GM12878 (cell line): Measurements from ENCODE around the gene MROH9. TPM values are rescaled to one million over a fixed set of nuclear protein-coding genes. Genes with fewer than 3 reads are reported as not detected.

Source experiments
- ATAC-seq: fragments of 200-7000 bp; cut with Tn5 transposase; 3 replicates; pipeline ENCODE4 v1.9.1; 2020; ENCODE audit warnings: mild to moderate bottlenecking, moderate library complexity
- BruUV-seq: library from RNA; stranded (reverse); fragments of 400-500 nt; replicated peaks from 2 replicates; lab custom pipeline; 2021; lab: Mats Ljungman, UMichigan
- CTCF ChIA-PET: fragments of 300-600 bp; sonication (Branson Sonifier 250); formaldehyde crosslinking; extraction: SDS; loops from one replicate; lab custom pipeline; 2021; ENCODE audit warnings: inconsistent platforms; lab: Yijun Ruan, JAX
- POLR2A ChIA-PET: fragments of 350-600 bp; formaldehyde crosslinking; extraction: SDS; loops from one replicate; lab custom pipeline; 2021; ENCODE audit warnings: inconsistent platforms; lab: Charles Lee
- RAD21 ChIA-PET: fragments of 300-600 bp; sonication (Branson Sonifier 250); formaldehyde crosslinking; loops from one replicate; lab custom pipeline; 2023; ENCODE audit warnings: antibody characterized with exemption; ENCODE audit not compliant: unreplicated experiment; lab: Charles Lee
- SMC1A ChIA-PET: fragments of 300-600 bp; sonication (Branson Sonifier 250); formaldehyde crosslinking; loops from one replicate; lab custom pipeline; 2023; ENCODE audit not compliant: unreplicated experiment, uncharacterized antibody; lab: Charles Lee
- DNase-seq: peaks from one replicate; pipeline ENCODE4 v3.0.0-alpha.2; 2011; ENCODE audit warnings: low read depth, low spot score
- FAIRE-seq: peaks from 3 replicates; lab custom pipeline; 2011; peaks lifted over from hg19 to GRCh38; lab: Jason Lieb, UNC
- H2AFZ ChIP-seq: 2 replicates; pipeline ENCODE4 v1.6.0; 2011; ENCODE audit warnings: low read depth, low read length, control low read depth; ENCODE audit not compliant: control insufficient read depth
- H3K27ac ChIP-seq: 2 replicates; pipeline ENCODE4 v1.5.1; 2011; ENCODE audit warnings: control low read depth; ENCODE audit not compliant: control insufficient read depth, insufficient read depth
- H3K27me3 ChIP-seq, 2 experiments: replicated peaks in 1 of 2; 2 replicates each; pipeline versions ENCODE4 v1.6.0 to v1.6.1; 2011; ENCODE audit warnings: low read length in 1 of 2; ENCODE audit not compliant: control insufficient read depth in 2 of 2, insufficient read depth in 2 of 2
- H3K36me3 ChIP-seq, 2 experiments: 2 replicates each; pipeline ENCODE4 v1.5.1; 2011; ENCODE audit warnings: low read length in 1 of 2; ENCODE audit not compliant: control insufficient read depth in 2 of 2, insufficient read depth in 2 of 2
- H3K4me1 ChIP-seq: 2 replicates; pipeline ENCODE4 v1.6.1; 2011; ENCODE audit warnings: mild to moderate bottlenecking, low read length, moderate library complexity, mixed read lengths; ENCODE audit not compliant: control insufficient read depth, insufficient read depth
- H3K4me2 ChIP-seq: 2 replicates; pipeline ENCODE4 v1.6.0; 2011; ENCODE audit warnings: control low read depth; ENCODE audit not compliant: control insufficient read depth, insufficient read depth
- H3K4me3 ChIP-seq: fragments of 200-600 bp; sonication (generic); 2 replicates; pipeline ENCODE4 v1.5.1; 2016
- H3K79me2 ChIP-seq: 2 replicates; pipeline ENCODE4 v1.6.0; 2011; ENCODE audit warnings: low read length; ENCODE audit not compliant: control insufficient read depth, insufficient read depth
- H3K9ac ChIP-seq: 2 replicates; pipeline ENCODE4 v1.8.0; 2011; ENCODE audit warnings: low read length, control low read depth, mixed read lengths; ENCODE audit not compliant: control insufficient read depth, insufficient read depth
- H3K9me3 ChIP-seq: replicated peaks from 3 replicates; pipeline ENCODE4 v1.5.1; 2011; ENCODE audit warnings: mild to moderate bottlenecking, low read length; ENCODE audit not compliant: control insufficient read depth, insufficient read depth
- H4K20me1 ChIP-seq: 2 replicates; pipeline ENCODE4 v1.6.0; 2011; ENCODE audit not compliant: control insufficient read depth, insufficient read depth
- ATF2 ChIP-seq: IDR thresholded peaks from 2 replicates; pipeline ENCODE4 v1.6.1; 2012; ENCODE audit warnings: low read length, inconsistent platforms
- ATF3 ChIP-seq: IDR thresholded peaks from 2 replicates; pipeline ENCODE4 v1.6.1; 2011; ENCODE audit warnings: low read depth, mild to moderate bottlenecking, low read length, moderate library complexity, borderline replicate concordance; ENCODE audit errors: extremely low read depth
- BRCA1 ChIP-seq: IDR thresholded peaks from 2 replicates; pipeline ENCODE4 v1.6.1; 2011; ENCODE audit warnings: low read depth, low read length, improper control_type of control experiment
- IKZF1 ChIP-seq: fragments of 450-650 bp; conservative IDR thresholded peaks from 2 replicates; pipeline ENCODE4 v1.6.1; 2017; ENCODE audit warnings: antibody characterized with exemption, mild to moderate bottlenecking
- MEF2A ChIP-seq: IDR thresholded peaks from 2 replicates; pipeline ENCODE4 v1.6.1; 2011; ENCODE audit warnings: low read depth, mild to moderate bottlenecking, low read length, moderate library complexity; ENCODE audit not compliant: insufficient read depth
- NFYA ChIP-seq: IDR thresholded peaks from 2 replicates; pipeline ENCODE4 v1.6.1; 2011; ENCODE audit warnings: low read depth, mild to moderate bottlenecking, low read length, improper control_type of control experiment, borderline replicate concordance
- RAD51 ChIP-seq: fragments of 450-650 bp; IDR thresholded peaks from 2 replicates; pipeline ENCODE4 v1.6.1; 2016; ENCODE audit warnings: moderate library complexity, mild to moderate bottlenecking, inconsistent platforms
- RB1 ChIP-seq: fragments of 450-650 bp; formaldehyde crosslinking; IDR thresholded peaks from 2 replicates; pipeline ENCODE4 v1.6.1; 2017; ENCODE audit warnings: mild to moderate bottlenecking, borderline replicate concordance
- RELB ChIP-seq: fragments of 450-650 bp; IDR thresholded peaks from 2 replicates; pipeline ENCODE4 v1.6.1; 2017; ENCODE audit warnings: low read depth, mild to moderate bottlenecking, moderate library complexity
- SIN3A ChIP-seq: IDR thresholded peaks from 2 replicates; pipeline ENCODE4 v1.6.1; 2012; ENCODE audit warnings: low read depth, low read length, improper control_type of control experiment
- SIX5 ChIP-seq: IDR thresholded peaks from 2 replicates; pipeline ENCODE4 v1.6.1; 2011; ENCODE audit warnings: mild to moderate bottlenecking, low read depth, low read length, moderate library complexity; ENCODE audit not compliant: severe bottlenecking
- SREBF1 ChIP-seq: IDR thresholded peaks from 2 replicates; pipeline ENCODE4 v1.6.1; 2012; ENCODE audit warnings: mild to moderate bottlenecking, low read length
- STAT3 ChIP-seq: IDR thresholded peaks from 2 replicates; pipeline ENCODE4 v1.6.1; 2011; ENCODE audit warnings: low read depth, low read length, improper control_type of control experiment
- ZNF217 ChIP-seq: fragments of 450-650 bp; IDR thresholded peaks from 2 replicates; pipeline ENCODE4 v1.6.1; 2017; ENCODE audit warnings: antibody characterized with exemption, mild to moderate bottlenecking
- WGBS: methylation state at CpG from one replicate; pipeline ENCODE4 v1.1.6; 2016; ENCODE audit warnings: low lambda C conversion rate; ENCODE audit not compliant: insufficient replicate concordance, insufficient coverage; ENCODE audit errors: missing lambda C conversion rate; 5-methylcytosine and 5-hydroxymethylcytosine counted together
- in situ Hi-C: fragments of 300-500 bp; cut with MboI; formaldehyde crosslinking; loops from 9 replicates; pipeline ENCODE4 v1.14.3; 2018; ENCODE audit warnings: mixed read lengths
- intact Hi-C: fragments of 100-400 bp; cut with micrococcal nuclease; formaldehyde crosslinking; loops from one replicate; pipeline ENCODE4 v1.14.2; 2022; ENCODE audit not compliant: unreplicated experiment
- polyA plus RNA-seq, 11 experiments: library from polyadenylated mRNA; depleted of rRNA in 4 of 11; unstranded in 6 of 11; stranded (reverse) in 5 of 11; fragments of >200 nt; fragmentation: Nextera tagmentation in 4 of 11; fragmentation: Illumina TruSeq in 1 of 11; extraction: Ambion mirVana in 4 of 11; extraction: Trizol in 1 of 11; gene quantifications; 1 replicate in 1 of 11; 2 replicates in 10 of 11; pipeline versions ENCODE4 v1.2.1 to v1.2.3, GENCODE V29; 2011 to 2016; ENCODE audit warnings: inconsistent platforms in 2 of 11, missing spikeins in 2 of 11, low read depth in 1 of 11
- total RNA-seq, 4 experiments: library from RNA; depleted of rRNA in 3 of 4; stranded (reverse); fragments of >200 nt in 3 of 4; fragmentation: Illumina TruSeq in 1 of 4; extraction: Trizol in 1 of 4; gene quantifications; 2 replicates each; pipeline versions ENCODE4 v1.2.1 to v1.2.3, GENCODE V29; 2013 to 2021

Gene MROH9
- total and polyA plus RNA-seq, 10 of the 15 experiments (the other 5 are each of a cell fraction or from before 2014, with no cell fraction given) = not detected

GRCh38 chr1:171037626-171038025, 102.3 kb downstream of the MROH9 start:
- TF ChIP-seq SIX5 = no peak
- no peak for TF ChIP-seq ZNF217
- intact Hi-C loops (no loop called here), in situ Hi-C loops (no loop called here)
- H3K27ac ChIP-seq = no peak overlapping the region
- ChIA-PET CTCF (no interaction called here), POLR2A (no interaction called here), SMC1A (no interaction called here), RAD21 (no interaction called here)
- no peaks in the 10 kb centered on the region for H4K20me1 ChIP-seq
- no peaks in the 10 kb centered on the region for H3K9me3 ChIP-seq
- H3K4me2 ChIP-seq = no peak overlapping the region
- WGBS = 0% methylated on average over 1 of the region's 1 CpG
- no peaks in the 10 kb centered on the region for H3K27me3 ChIP-seq
- no peaks in the 10 kb centered on the region for H3K36me3 ChIP-seq
- FAIRE-seq = no peak
- no peak overlapping the region for H3K9ac ChIP-seq
- no TSS peak for BruUV-seq
- H2AFZ ChIP-seq = no peak overlapping the region
- H3K4me3 ChIP-seq = no peak overlapping the region
- H3K79me2 ChIP-seq = no peaks in the 10 kb centered on the region
- ATAC-seq = no peak
- DNase-seq = no peak
- H3K4me1 ChIP-seq = no peaks in the 10 kb centered on the region

- POLR2A ChIA-PET = no interaction called here
- SMC1A ChIA-PET = no interaction called here
- Histone ChIP-seq H4K20me1 (no peaks in the 10 kb centered on the region), H3K4me3 (no peak overlapping the region), H2AFZ (no peak overlapping the region), H3K9ac (no peak overlapping the region), H3K4me2 (no peak overlapping the region), H3K36me3 (no peaks in the 10 kb centered on the region), H3K4me1 (no peaks in the 10 kb centered on the region), H3K79me2 (no peaks in the 10 kb centered on the region), H3K27ac (no peak overlapping the region), H3K9me3 (no peaks in the 10 kb centered on the region), H3K27me3 (no peaks in the 10 kb centered on the region)
- CTCF ChIA-PET = no interaction called here
- RAD21 ChIA-PET = no interaction called here
- FAIRE-seq = no peak
- DNase-seq = no peak
- no peak for ATAC-seq
- in situ Hi-C loops (no loop called here), intact Hi-C loops (no loop called here)
- BruUV-seq = no TSS peak
- TF ChIP-seq IKZF1 (no peak), RB1 (no peak), SREBF1 (no peak), RELB (no peak), ATF3 (no peak), NFYA (no peak), MEF2A (no peak), RAD51 (no peak), STAT3 (no peak), BRCA1 (no peak), ATF2 (no peak), SIN3A (no peak)
Measured at GRCh38 chr1:171038284-171038683, 103.0 kb downstream of the MROH9 start.
